HPDE6-E6E7 (cell line): ENCODE results near the gene KRT26.

ENCODE experiments used
- DNase-seq: peaks from one replicate; pipeline ENCODE4 v3.0.0; 2011; ENCODE audit warnings: missing footprints; ENCODE audit errors: extremely low spot score

Gene KRT26

GRCh38 chr17:40730970-40731369, 41.0 kb downstream of the KRT26 start:
- no peak for DNase-seq

GRCh38 chr17:40727447-40728231, 44.4 kb downstream of the KRT26 start:
- no peak for DNase-seq

- no peak for DNase-seq
Observed at GRCh38 chr17:40726919-40727318, 45.1 kb downstream of the KRT26 start.

GRCh38 chr17:40724656-40725055, 47.3 kb downstream of the KRT26 start:
- no peak for DNase-seq

GRCh38 chr17:40722241-40722640, 49.8 kb downstream of the KRT26 start:
- no peak for DNase-seq

- no peak for DNase-seq
Observed at GRCh38 chr17:40720899-40721298, 51.1 kb downstream of the KRT26 start.

GRCh38 chr17:40718930-40719329, 53.1 kb downstream of the KRT26 start:
- DNase-seq: no peak

GRCh38 chr17:40717776-40718175, 54.2 kb downstream of the KRT26 start:
- no peak for DNase-seq
